GM19193 (cell line): ENCODE data around the gene CHP2.

Experiments used
- POLR2A ChIP-seq: IDR thresholded peaks from 4 replicates; pipeline ENCODE4 v1.6.1; 2011; ENCODE audit not compliant: insufficient read depth, insufficient read length; ENCODE audit errors: extremely low read depth

CHP2 gene

DNA sequence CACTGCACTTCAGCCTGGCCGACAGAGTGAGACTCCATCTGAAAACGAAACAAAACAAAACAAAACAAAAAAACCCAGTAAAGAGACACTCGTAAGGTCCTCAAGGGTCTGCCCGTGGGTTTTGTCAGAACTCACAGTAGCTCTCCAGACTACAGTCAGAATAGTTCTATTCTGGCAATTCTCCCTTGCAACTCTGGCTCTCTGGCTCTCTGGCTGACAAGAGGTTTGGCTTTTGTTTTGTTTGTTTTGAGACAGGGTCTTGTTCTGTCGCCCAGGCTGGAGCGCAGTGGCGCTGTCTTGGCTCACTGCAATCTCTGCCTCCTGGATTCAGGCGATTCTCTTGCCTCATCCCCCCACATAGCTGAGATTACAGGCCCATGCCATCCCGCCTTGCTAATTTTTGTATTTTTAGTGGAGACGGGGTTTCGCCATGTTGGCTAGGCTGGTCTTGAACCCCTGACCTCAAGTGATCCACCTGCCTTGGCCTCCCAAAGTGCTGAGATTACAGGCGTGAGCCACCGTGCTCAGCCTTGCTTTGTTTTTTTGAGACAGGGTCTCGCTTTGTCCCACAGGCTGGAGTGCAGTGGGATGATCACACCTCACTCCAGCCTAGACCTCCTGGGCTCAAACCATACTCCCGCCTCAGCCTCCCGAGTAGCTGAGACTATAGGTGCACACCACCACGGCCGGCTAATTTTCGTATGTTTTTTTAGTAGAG is 20.5 kb upstream of the CHP2 start:
- no peak for TF ChIP-seq POLR2A

DNA sequence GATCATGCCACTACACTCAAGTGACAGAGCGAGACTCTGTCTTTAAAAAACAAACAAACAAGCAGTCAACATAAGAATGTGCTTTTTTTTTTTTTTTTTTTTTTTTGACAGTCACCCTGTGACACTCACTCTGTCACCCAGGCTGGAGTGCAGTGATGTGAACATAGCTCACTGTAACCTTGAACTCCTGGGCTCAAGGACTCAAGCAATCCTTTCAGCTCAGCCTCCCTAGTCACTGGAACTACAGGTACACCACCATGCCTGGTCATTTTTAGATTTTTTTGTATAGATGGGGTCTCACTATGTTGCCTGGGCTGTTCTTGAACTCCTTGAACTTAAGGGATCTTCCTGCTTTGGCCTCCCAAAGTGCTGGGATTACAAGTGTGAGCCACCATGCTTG is 15.3 kb upstream of the CHP2 start:
- no peak for TF ChIP-seq POLR2A

GRCh38 chr16:23741675-23742303 is 13.0 kb upstream of the CHP2 start:
- no peak for TF ChIP-seq POLR2A

DNA sequence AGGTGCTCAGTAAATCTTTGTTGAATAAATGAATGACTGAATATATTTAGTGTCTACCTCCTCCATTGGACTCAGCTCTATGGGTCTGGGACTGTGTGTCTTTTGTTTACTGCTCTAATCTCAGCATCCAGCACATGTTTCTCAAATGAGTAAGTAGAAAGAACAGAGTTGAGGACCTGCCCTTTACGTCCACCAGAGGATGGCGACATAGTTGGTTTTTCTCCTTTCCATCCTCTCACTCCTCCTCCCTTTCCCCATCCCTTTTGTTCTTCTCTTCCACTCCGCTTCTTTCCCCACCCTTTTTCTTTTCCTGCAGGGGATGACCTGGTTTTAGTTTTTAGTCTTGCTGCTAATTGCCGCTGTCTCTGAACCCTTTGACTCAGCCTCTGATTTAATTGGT is 12.1 kb upstream of the CHP2 start:
- TF ChIP-seq POLR2A: no peak

DNA sequence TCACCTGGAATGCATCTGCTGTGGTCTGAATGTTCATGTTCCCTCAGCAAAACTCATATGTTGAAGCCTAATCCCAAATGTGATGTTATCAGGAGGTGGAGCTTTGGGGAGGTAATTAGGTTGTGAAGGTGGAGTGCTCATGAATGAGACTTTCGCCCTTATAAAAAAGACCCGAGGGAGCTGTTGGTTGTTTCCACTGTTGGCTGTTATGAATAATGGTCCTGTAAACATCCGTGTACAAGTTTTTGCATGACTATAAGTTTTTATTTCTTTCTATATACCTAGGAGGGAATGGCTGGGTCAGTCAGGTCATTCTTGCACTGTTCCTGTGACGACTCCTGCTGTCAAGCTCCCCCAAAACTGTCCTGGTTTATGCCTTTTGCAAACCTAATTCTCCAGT is 9.6 kb upstream of the CHP2 start:
- no peak for TF ChIP-seq POLR2A

- TF ChIP-seq POLR2A: no peak
Measured at GRCh38 chr16:23748630-23749029, 6.2 kb upstream of the CHP2 start.

GRCh38 chr16:23753908-23754593 is 775 bp upstream of the CHP2 start:
- no peak for TF ChIP-seq POLR2A

- no peak for TF ChIP-seq POLR2A
Measured at GRCh38 chr16:23755484-23755809, 621 bp downstream of the CHP2 start.

DNA sequence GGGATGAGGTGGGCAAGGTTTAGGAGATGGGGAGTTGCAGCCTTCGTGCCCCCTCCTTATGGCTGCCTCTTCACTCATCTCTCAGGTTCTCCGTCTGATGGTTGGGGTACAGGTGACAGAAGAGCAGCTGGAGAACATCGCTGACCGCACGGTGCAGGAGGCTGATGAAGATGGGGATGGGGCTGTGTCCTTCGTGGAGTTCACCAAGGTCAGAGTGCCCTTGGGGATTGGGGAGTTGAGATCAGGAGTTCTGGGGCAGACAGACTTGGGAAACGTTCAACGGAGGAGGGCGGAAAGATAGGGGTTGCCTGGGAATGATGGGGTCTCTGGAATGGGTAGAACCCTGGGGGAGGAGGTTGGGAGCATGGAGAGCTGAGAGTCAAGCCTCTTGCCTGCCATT is 2.3 kb downstream of the CHP2 start:
- TF ChIP-seq POLR2A: no peak

GRCh38 chr16:23757937-23758619 is 3.3 kb downstream of the CHP2 start:
- no peak for TF ChIP-seq POLR2A

- no peak for TF ChIP-seq POLR2A
Measured at GRCh38 chr16:23765933-23766332, 11.1 kb downstream of the CHP2 start.

DNA sequence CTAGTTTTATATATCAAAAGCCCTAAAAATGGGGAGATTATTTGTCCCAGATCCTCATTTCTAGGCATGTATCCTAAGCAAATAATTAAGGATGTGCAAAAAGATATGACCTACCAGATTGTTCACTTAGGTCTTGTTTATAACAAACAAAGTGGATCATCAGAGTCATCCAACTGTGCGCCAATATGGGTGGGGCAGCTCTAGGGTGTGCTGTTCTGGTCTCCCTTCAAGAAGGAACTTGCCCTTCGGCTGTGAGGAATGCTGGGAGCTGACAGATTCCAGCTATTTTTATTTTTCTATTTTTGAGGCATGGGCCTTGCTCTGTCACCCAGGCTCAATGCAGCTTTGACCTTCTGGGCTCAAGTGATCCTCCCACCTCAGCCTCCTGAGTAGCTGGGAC is 13.8 kb downstream of the CHP2 start:
- no peak for TF ChIP-seq POLR2A

- TF ChIP-seq POLR2A: no peak
Measured at GRCh38 chr16:23771027-23771426, 16.2 kb downstream of the CHP2 start.

- no peak for TF ChIP-seq POLR2A
Measured at GRCh38 chr16:23771642-23772041, 16.8 kb downstream of the CHP2 start.

- TF ChIP-seq POLR2A: no peak
Measured at GRCh38 chr16:23773339-23773738, 18.5 kb downstream of the CHP2 start.
